SK-N-SH treated with all-trans-retinoic acid at 6 μM for 48 hours (cell line): ENCODE data around the gene ASCC3.

Source experiments
- ARNTL ChIP-seq: fragments of 450-650 bp; formaldehyde crosslinking; IDR thresholded peaks from 2 replicates; pipeline ENCODE4 v1.5.0; 2020; ENCODE audit warnings: low read depth, mild to moderate bottlenecking, moderate library complexity, borderline replicate concordance
- CREB5 ChIP-seq: fragments of 250-450 bp; sonication (Bioruptor Pico); IDR thresholded peaks from 2 replicates; pipeline ENCODE4 v1.5.1; 2020; ENCODE audit warnings: low read depth, mild to moderate bottlenecking, moderate library complexity
- CSRNP3 ChIP-seq: fragments of 250-450 bp; sonication (Bioruptor Pico); IDR thresholded peaks from 2 replicates; pipeline ENCODE4 v1.5.1; 2021; ENCODE audit warnings: mild to moderate bottlenecking, moderate library complexity
- GLIS3 ChIP-seq: fragments of 250-450 bp; sonication (Bioruptor Pico); IDR thresholded peaks from 2 replicates; pipeline ENCODE4 v1.5.0; 2020; ENCODE audit warnings: mild to moderate bottlenecking, moderate library complexity
- OSR1 ChIP-seq: fragments of 250-450 bp; sonication (Bioruptor Pico); IDR thresholded peaks from 2 replicates; pipeline ENCODE4 v1.8.0; 2022; ENCODE audit warnings: moderate library complexity, mild to moderate bottlenecking, inconsistent platforms
- RARB ChIP-seq: fragments of 250-450 bp; sonication (Bioruptor Pico); IDR thresholded peaks from 2 replicates; pipeline ENCODE4 v1.8.0; 2021; ENCODE audit warnings: mild to moderate bottlenecking, moderate library complexity
- SNAI2 ChIP-seq: fragments of 250-450 bp; sonication (Bioruptor Pico); IDR thresholded peaks from 2 replicates; pipeline ENCODE4 v1.5.0; 2020; ENCODE audit warnings: mild to moderate bottlenecking, moderate library complexity
- TOX ChIP-seq: fragments of 250-450 bp; sonication (Bioruptor Pico); IDR thresholded peaks from 2 replicates; pipeline ENCODE4 v1.8.0; 2021; ENCODE audit warnings: mild to moderate bottlenecking, moderate library complexity, borderline replicate concordance
- ZFP3 ChIP-seq: fragments of 250-450 bp; sonication (Bioruptor Pico); IDR thresholded peaks from 2 replicates; pipeline ENCODE4 v1.5.0; 2020; ENCODE audit warnings: mild to moderate bottlenecking, moderate library complexity
- ZFP30 ChIP-seq: fragments of 450-650 bp; formaldehyde crosslinking; IDR thresholded peaks from 2 replicates; pipeline ENCODE4 v1.5.0; 2022; ENCODE audit warnings: mild to moderate bottlenecking, moderate library complexity
- ZNF565 ChIP-seq: fragments of 450-650 bp; formaldehyde crosslinking; conservative IDR thresholded peaks from 2 replicates; pipeline ENCODE4 v1.5.0; 2020; ENCODE audit warnings: low read depth, mild to moderate bottlenecking, moderate library complexity
- ZNF8 ChIP-seq: fragments of 450-650 bp; formaldehyde crosslinking; IDR thresholded peaks from 2 replicates; pipeline ENCODE4 v1.5.0; 2020; ENCODE audit warnings: mild to moderate bottlenecking, moderate library complexity
- TF ChIP-seq, protein P1 (sequence below): fragments of 250-450 bp; sonication (Bioruptor Pico); IDR thresholded peaks from 2 replicates; pipeline ENCODE4 v1.8.0; 2020; ENCODE audit warnings: mild to moderate bottlenecking, moderate library complexity, borderline replicate concordance
- TF ChIP-seq, protein P2 (sequence below): fragments of 250-450 bp; sonication (Bioruptor Pico); IDR thresholded peaks from 2 replicates; pipeline ENCODE4 v1.8.0; 2021; ENCODE audit warnings: low read depth, mild to moderate bottlenecking, moderate library complexity, borderline replicate concordance

DNA sequence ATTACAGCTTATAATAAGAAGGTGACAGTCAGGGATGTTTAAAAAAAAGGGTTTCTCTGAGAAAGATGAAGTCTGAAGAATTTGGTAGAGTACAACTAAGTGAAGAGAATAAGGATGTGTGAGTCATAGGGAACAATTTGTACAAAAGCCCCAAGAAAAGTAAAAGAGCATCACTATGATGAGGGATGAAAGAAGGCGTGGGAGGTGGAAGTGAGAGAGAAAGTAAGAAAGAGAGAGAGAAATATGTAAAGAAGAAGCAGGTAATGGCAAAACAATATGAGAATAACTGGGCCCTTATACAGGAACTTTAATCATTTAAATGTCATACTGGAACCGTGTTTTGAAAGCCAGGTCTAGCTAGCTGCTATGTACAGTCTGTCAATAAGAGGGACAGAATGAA is 179.4 kb downstream of the ASCC3 start:
- TF ChIP-seq ZFP30 (CRISPR knock-in tag) (no peak), OSR1 (no peak), CSRNP3 (CRISPR knock-in tag) (no peak), TOX (CRISPR knock-in tag) (no peak), GLIS3 (CRISPR knock-in tag) (no peak), ZFP3 (CRISPR knock-in tag) (no peak), SNAI2 (CRISPR knock-in tag) (no peak), RARB (CRISPR knock-in tag) (no peak), CREB5 (CRISPR knock-in tag) (no peak), ZNF8 (CRISPR knock-in tag) (no peak), ZNF565 (no peak), ARNTL (CRISPR knock-in tag) (no peak)
- TF ChIP-seq, protein P1, sequence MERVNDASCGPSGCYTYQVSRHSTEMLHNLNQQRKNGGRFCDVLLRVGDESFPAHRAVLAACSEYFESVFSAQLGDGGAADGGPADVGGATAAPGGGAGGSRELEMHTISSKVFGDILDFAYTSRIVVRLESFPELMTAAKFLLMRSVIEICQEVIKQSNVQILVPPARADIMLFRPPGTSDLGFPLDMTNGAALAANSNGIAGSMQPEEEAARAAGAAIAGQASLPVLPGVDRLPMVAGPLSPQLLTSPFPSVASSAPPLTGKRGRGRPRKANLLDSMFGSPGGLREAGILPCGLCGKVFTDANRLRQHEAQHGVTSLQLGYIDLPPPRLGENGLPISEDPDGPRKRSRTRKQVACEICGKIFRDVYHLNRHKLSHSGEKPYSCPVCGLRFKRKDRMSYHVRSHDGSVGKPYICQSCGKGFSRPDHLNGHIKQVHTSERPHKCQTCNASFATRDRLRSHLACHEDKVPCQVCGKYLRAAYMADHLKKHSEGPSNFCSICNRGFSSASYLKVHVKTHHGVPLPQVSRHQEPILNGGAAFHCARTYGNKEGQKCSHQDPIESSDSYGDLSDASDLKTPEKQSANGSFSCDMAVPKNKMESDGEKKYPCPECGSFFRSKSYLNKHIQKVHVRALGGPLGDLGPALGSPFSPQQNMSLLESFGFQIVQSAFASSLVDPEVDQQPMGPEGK: no peak
- TF ChIP-seq, protein P2, sequence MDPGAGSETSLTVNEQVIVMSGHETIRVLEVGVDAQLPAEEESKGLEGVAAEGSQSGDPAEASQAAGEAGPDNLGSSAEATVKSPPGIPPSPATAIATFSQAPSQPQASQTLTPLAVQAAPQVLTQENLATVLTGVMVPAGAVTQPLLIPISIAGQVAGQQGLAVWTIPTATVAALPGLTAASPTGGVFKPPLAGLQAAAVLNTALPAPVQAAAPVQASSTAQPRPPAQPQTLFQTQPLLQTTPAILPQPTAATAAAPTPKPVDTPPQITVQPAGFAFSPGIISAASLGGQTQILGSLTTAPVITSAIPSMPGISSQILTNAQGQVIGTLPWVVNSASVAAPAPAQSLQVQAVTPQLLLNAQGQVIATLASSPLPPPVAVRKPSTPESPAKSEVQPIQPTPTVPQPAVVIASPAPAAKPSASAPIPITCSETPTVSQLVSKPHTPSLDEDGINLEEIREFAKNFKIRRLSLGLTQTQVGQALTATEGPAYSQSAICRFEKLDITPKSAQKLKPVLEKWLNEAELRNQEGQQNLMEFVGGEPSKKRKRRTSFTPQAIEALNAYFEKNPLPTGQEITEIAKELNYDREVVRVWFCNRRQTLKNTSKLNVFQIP (CRISPR knock-in tag): no peak
